Colonic mucosa (tissue), 4 donors: ENCODE results near the gene SHD. TPM values are rescaled to one million over a fixed set of nuclear protein-coding genes. Genes with fewer than 3 reads are reported as not detected.
A peak's percentile ranks its signal among the peaks of the same experiment; 100 is the strongest.

Experiments used
- DNase-seq: peaks from one replicate; pipeline ENCODE4 v3.0.0-alpha.2; 2020
- H3K27ac ChIP-seq: fragments of 200-600 bp; one replicate; pipeline ENCODE4 v1.8.0; 2021
- H3K27me3 ChIP-seq: fragments of 200-600 bp; one replicate; pipeline ENCODE4 v1.8.0; 2021
- H3K36me3 ChIP-seq: fragments of 200-600 bp; one replicate; pipeline ENCODE4 v1.8.0; 2021
- H3K4me1 ChIP-seq: fragments of 200-600 bp; one replicate; pipeline ENCODE4 v1.8.0; 2021; ENCODE audit warnings: mild to moderate bottlenecking
- H3K4me3 ChIP-seq: fragments of 200-600 bp; one replicate; pipeline ENCODE4 v1.8.0; 2021
- H3K9ac ChIP-seq, 2 donors: one replicate each; pipeline ENCODE4 v1.7.0; 2013; ENCODE audit warnings: control low read depth in 2 of 2, low read depth in 2 of 2, low read length in 2 of 2
- H3K9me3 ChIP-seq: fragments of 200-600 bp; one replicate; pipeline ENCODE4 v1.8.0; 2021
- intact Hi-C: fragments of 100-400 bp; cut with DNase I; formaldehyde crosslinking; loops from one replicate; pipeline ENCODE4 v1.14.1; 2022
- total RNA-seq, 2 donors: library from RNA; stranded (reverse); fragmentation: NEBNext Ultra II Directional in 1 of 2; extraction: Animal tissue kit (Norgen Biotek cat#: 25700) in 1 of 2; gene quantifications; one replicate each; pipeline ENCODE4 v1.2.1, GENCODE V29; 2021
- TF ChIP-seq, protein P1 (sequence below): fragments of 200-600 bp; IDR thresholded peaks from one replicate; pipeline ENCODE4 v1.8.0; 2022; ENCODE audit warnings: antibody characterized with exemption, mild to moderate bottlenecking
- donor health status: healthy.
- donor health status: DM: no; HTN: no; CAD: no.
- donor health status: DM: no; HTN: no; CAD: no.

The SHD gene
- total RNA-seq, 2 donors from 2014 or later = 16.8 to 19.3 TPM

DNA sequence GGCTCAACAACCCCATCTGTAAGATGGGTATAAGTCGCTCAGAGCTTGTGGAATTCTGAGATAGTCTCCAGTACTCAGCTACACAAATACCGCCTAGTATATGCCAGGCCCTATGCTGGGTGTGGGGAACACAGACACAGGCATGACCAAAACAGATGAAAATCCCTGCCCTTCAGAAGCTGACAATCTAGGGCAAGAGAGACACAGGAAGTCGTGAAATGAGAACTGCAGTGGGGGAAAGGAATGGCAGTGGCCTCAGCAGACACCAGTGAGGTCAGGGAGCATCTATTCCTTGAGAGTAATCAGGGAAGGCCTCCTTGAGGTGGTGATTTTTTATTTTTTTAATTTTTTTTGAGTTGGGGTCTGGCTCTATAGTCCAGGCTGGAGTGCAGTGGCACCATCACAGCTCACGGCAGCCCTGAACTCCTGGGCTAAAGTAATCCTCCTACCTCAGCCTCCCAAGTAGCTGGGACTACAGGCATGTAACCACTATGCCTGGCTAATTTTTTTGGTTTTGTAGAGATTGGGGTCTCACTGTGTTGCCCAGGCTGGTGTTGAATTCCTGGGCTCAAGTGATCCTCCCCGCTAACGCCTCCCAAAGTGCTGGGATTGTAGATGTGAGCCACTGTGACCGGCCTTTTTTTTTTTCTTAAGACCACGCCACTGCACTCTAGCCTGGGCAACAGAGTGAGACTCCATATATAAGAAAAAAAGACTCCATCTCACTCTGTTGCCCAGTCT is 19.9 kb downstream of the SHD start:
- intact Hi-C loops = no loop called here
- no peaks in the 10 kb centered on the region for H3K27me3 ChIP-seq
- H3K36me3 ChIP-seq = no peaks in the 10 kb centered on the region
- H3K27ac ChIP-seq = no peak overlapping the region
- no peak overlapping the region for H3K9ac ChIP-seq
- no peak for DNase-seq
- no peaks in the 10 kb centered on the region for H3K4me1 ChIP-seq
- H3K4me3 ChIP-seq = no peak overlapping the region
- no peaks in the 10 kb centered on the region for H3K9me3 ChIP-seq
- TF ChIP-seq, protein P1, sequence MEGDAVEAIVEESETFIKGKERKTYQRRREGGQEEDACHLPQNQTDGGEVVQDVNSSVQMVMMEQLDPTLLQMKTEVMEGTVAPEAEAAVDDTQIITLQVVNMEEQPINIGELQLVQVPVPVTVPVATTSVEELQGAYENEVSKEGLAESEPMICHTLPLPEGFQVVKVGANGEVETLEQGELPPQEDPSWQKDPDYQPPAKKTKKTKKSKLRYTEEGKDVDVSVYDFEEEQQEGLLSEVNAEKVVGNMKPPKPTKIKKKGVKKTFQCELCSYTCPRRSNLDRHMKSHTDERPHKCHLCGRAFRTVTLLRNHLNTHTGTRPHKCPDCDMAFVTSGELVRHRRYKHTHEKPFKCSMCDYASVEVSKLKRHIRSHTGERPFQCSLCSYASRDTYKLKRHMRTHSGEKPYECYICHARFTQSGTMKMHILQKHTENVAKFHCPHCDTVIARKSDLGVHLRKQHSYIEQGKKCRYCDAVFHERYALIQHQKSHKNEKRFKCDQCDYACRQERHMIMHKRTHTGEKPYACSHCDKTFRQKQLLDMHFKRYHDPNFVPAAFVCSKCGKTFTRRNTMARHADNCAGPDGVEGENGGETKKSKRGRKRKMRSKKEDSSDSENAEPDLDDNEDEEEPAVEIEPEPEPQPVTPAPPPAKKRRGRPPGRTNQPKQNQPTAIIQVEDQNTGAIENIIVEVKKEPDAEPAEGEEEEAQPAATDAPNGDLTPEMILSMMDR = no peak

DNA sequence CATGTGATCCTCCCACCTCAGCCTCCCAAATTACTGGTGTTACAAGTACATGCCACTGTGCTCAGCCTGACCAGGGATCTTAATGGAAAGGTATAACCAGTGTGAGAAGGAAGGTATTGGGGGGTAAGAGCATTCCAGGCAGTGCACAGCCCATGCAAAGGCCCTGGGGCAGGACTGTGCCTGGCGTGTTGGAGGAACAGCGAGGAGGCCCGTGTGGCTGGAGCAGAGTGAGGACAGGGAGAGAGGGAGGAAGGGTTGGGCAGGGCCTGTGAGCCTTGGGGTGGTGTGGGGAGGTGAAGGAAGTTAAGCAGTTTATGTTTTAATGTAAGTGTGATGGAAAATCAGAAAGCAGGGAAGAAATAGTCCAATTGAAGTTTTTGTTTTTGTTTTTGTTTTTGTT is 21.5 kb downstream of the SHD start:
- DNase-seq = no peak
- H3K36me3 ChIP-seq = no peaks in the 10 kb centered on the region
- no peaks in the 10 kb centered on the region for H3K27me3 ChIP-seq
- H3K9me3 ChIP-seq = no peaks in the 10 kb centered on the region
- H3K9ac ChIP-seq = no peak overlapping the region
- no peak overlapping the region for H3K4me3 ChIP-seq
- intact Hi-C loops = no loop called here
- H3K27ac ChIP-seq = no peak overlapping the region
- no peaks in the 10 kb centered on the region for H3K4me1 ChIP-seq
- TF ChIP-seq, protein P1 = no peak

DNA sequence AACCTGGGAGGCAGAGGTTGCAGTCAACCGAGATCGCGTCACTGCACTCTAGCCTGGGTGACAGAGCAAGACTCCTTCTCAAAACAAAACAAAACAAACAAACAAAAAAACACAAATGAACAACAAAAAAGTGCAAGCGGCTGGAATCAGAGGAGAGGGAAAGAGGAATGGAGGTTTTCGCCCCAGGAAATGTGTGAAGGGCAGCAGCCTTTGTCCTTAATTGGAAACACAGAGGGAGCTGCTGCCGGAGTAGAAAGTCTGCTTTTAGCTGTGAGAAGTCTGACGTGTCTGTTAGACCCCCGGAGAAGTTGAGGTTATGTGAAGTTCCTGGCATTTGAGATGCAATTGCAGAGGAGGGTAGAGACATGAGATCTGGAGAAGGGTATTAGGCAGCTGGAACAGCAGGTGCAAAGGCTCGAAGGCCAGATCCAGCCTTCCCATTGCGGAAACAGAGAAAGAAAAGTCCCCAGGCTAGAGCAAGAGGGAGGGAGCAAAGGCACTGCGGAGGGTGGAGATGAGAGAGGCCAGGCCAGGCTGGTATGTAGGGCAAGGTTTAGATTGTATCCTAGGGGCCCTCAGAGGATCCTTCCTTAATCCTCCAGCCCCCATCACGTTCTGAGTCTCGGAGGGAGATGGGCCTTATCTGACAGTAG is 22.6 kb downstream of the SHD start:
- peak overlapping the region; percentile 5 to 35 for H3K9ac ChIP-seq
- H3K27me3 ChIP-seq = no peaks in the 10 kb centered on the region
- no peaks in the 10 kb centered on the region for H3K4me1 ChIP-seq
- TF ChIP-seq, protein P1 = no peak
- intact Hi-C loops = no loop called here
- H3K9me3 ChIP-seq = no peaks in the 10 kb centered on the region
- H3K27ac ChIP-seq = no peak overlapping the region
- H3K36me3 ChIP-seq = no peaks in the 10 kb centered on the region
- H3K4me3 ChIP-seq = no peak overlapping the region
- DNase-seq = no peak

DNA sequence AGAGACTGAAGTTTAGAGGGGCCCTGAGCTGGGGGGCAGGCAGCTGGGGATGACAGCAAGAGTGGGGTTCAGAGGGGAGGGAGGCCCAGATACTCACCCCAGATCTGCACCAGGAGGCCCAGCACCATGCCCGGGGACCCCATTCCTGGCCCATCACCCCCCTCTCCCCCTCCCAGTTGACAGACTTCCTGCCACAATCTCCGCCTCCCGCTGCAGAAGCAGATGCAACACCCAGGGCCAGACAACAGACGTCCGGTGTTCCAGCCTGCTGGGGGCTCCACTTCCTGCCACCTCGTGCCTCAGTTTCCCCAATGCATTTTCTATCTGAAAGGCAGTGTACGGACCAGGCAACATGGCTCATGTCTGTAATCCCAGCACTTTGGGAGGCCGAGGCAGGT is 23.2 kb downstream of the SHD start, which contains the start of gene TMIGD2:
Gene TMIGD2, minus strand, starts transcription at position 147 of the 398 bp plus-strand sequence. Its CDS starts 4 bp downstream, at position 143.
- H3K4me3 ChIP-seq = no peak within 1 kb of the TSS

DNA sequence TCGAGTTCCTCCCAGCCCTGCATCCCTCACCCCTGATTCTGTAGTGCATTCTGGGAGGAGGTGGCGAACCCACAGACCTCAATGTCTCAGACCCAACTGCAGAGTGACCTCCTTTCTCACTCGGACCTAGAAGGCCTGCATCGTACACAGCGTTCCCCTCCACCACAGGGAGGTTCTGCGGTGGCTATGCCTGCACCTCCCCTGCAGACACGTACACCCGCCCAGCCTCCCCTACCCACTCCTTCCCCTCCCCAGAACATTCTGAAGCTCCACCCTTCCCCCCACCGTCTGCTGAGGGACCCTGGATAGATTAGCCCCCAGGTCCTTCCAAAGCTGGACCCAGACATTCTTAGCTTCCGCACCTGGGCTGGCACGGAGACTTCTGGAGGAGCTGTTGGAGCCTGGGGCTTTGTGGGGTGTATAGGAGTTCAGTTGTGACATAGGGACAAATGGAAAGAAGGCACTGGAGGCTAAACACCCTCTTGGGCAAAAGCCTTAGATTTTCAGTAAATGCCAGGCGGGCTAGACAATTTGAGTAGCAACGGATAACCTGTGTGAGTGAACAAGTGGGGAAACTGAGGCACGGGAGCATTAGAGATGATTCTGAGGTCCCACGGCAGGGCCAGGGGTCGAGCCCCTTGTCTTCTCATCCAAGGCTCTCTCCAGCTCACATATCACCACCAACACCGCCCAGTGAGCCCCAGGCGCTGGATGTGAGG is 24.9 kb downstream of the SHD start:
- no peak for DNase-seq
- Histone ChIP-seq H3K4me3 (peak overlapping the region; percentile 15), H3K27me3 (no peaks in the 10 kb centered on the region), H3K9me3 (no peaks in the 10 kb centered on the region), H3K27ac (no peak overlapping the region), H3K36me3 (no peaks in the 10 kb centered on the region), H3K9ac (no peak overlapping the region), H3K4me1 (no peaks in the 10 kb centered on the region)
- intact Hi-C loops = no loop called here
- TF ChIP-seq, protein P1 = no peak

More for the DNA sequence above, 23.2 kb downstream of the SHD start, which contains the start of gene TMIGD2:
- TF ChIP-seq, protein P1 = no peak
- Histone ChIP-seq H3K9ac (peak within 1 kb of the TSS; percentile 5 to 35), H3K27me3 (no peaks in the 10 kb centered on the region), H3K4me1 (no peaks in the 10 kb centered on the region), H3K9me3 (no peaks in the 10 kb centered on the region), H3K36me3 (no peaks in the 10 kb centered on the region), H3K27ac (no peak within 1 kb of the TSS)
- intact Hi-C loops = no loop called here
- no peak for DNase-seq
